Keratinocyte (primary cell): Measurements from ENCODE around the gene FHAD1.

ENCODE experiments used
- EZH2 ChIP-seq: IDR thresholded peaks from one replicate; pipeline ENCODE4 v1.6.1; 2012; ENCODE audit warnings: inconsistent platforms, mild to moderate bottlenecking, low read length, moderate library complexity
- TF ChIP-seq, protein P1 (sequence below), 3 experiments: IDR thresholded peaks in 1 of 3; conservative IDR thresholded peaks in 1 of 3; optimal IDR thresholded peaks in 1 of 3; 2 replicates in 2 of 3; 3 replicates in 1 of 3; pipeline versions ENCODE3 to v1.5.1; 2011; ENCODE audit warnings: low read length in 3 of 3, mild to moderate bottlenecking in 3 of 3, moderate library complexity in 2 of 3, control low read depth in 1 of 3, inconsistent platforms in 1 of 3; ENCODE audit not compliant: insufficient read depth in 2 of 3; ENCODE audit errors: extremely low read depth in 1 of 3

- TF ChIP-seq, protein P1, sequence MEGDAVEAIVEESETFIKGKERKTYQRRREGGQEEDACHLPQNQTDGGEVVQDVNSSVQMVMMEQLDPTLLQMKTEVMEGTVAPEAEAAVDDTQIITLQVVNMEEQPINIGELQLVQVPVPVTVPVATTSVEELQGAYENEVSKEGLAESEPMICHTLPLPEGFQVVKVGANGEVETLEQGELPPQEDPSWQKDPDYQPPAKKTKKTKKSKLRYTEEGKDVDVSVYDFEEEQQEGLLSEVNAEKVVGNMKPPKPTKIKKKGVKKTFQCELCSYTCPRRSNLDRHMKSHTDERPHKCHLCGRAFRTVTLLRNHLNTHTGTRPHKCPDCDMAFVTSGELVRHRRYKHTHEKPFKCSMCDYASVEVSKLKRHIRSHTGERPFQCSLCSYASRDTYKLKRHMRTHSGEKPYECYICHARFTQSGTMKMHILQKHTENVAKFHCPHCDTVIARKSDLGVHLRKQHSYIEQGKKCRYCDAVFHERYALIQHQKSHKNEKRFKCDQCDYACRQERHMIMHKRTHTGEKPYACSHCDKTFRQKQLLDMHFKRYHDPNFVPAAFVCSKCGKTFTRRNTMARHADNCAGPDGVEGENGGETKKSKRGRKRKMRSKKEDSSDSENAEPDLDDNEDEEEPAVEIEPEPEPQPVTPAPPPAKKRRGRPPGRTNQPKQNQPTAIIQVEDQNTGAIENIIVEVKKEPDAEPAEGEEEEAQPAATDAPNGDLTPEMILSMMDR (optimal IDR thresholded peaks at IDR 0.05 in 1 of 3, IDR thresholded peaks at IDR 0.05 in 1 of 3, conservative IDR thresholded peaks at IDR 0.05 in 1 of 3; ENCODE audit: extremely low read depth in 1 of 3, insufficient read depth in 2 of 3, low read length in 3 of 3), result no peak
- TF ChIP-seq EZH2, result no peak
These were observed 42.1 kb upstream of the FHAD1 start for GRCh38 chr1:15204931-15205330.
